Loucy (cell line): ENCODE data around the gene SPINDOC.
"Not testable (repeated sequence)": the region's sequence is repeated elsewhere in the genome, so short reads cannot be mapped to it uniquely, and the experiment has no call there.

Experiments
- H2AFZ ChIP-seq: fragments of 200-600 bp; sonication (generic); 2 replicates; pipeline ENCODE4 v1.6.0; 2016; ENCODE audit warnings: antibody characterized with exemption, mild to moderate bottlenecking, low read length, moderate library complexity
- H3F3A ChIP-seq: fragments of 200-600 bp; 2 replicates; pipeline ENCODE4 v1.6.0; 2016; ENCODE audit warnings: antibody characterized with exemption, low read depth, mild to moderate bottlenecking
- H3K27me3 ChIP-seq: fragments of 200-600 bp; sonication (generic); 2 replicates; pipeline ENCODE4 v1.6.1; 2014; ENCODE audit warnings: low read length, mild to moderate bottlenecking; ENCODE audit not compliant: insufficient read depth, poor library complexity, severe bottlenecking
- H3K36me3 ChIP-seq: fragments of 200-600 bp; sonication (generic); 2 replicates; pipeline ENCODE4 v1.6.1; 2016; ENCODE audit warnings: low read length; ENCODE audit not compliant: insufficient read depth
- H3K4me1 ChIP-seq: fragments of 200-600 bp; sonication (generic); 2 replicates; pipeline ENCODE4 v1.5.1; 2014; ENCODE audit warnings: low read length, mild to moderate bottlenecking; ENCODE audit not compliant: insufficient read depth, poor library complexity, severe bottlenecking
- H3K4me2 ChIP-seq: fragments of 200-600 bp; sonication (generic); 2 replicates; pipeline ENCODE4 v1.6.0; 2014; ENCODE audit warnings: antibody characterized with exemption, low read length, low read depth, mild to moderate bottlenecking; ENCODE audit not compliant: poor library complexity, severe bottlenecking
- H3K4me3 ChIP-seq: fragments of 200-600 bp; sonication (generic); 2 replicates; pipeline ENCODE4 v1.5.1; 2014; ENCODE audit warnings: low read length, mild to moderate bottlenecking, mixed read lengths; ENCODE audit not compliant: poor library complexity, severe bottlenecking
- H3K79me2 ChIP-seq: fragments of 200-600 bp; sonication (generic); 2 replicates; pipeline ENCODE4 v1.6.1; 2014; ENCODE audit warnings: low read length; ENCODE audit not compliant: insufficient read depth
- H3K9ac ChIP-seq: fragments of 200-600 bp; sonication (generic); 2 replicates; pipeline ENCODE4 v1.6.0; 2014; ENCODE audit warnings: mild to moderate bottlenecking, low read depth, low read length, moderate library complexity; ENCODE audit not compliant: poor library complexity, severe bottlenecking
- H3K9me2 ChIP-seq: fragments of 200-600 bp; sonication (generic); replicated peaks from 2 replicates; pipeline ENCODE4 v1.6.1; 2016; ENCODE audit warnings: low read depth, low read length, mixed read lengths
- H3K9me3 ChIP-seq: fragments of 200-600 bp; sonication (generic); 2 replicates; pipeline ENCODE4 v1.6.1; 2014; ENCODE audit warnings: mild to moderate bottlenecking, antibody characterized with exemption, low read length, low read depth; ENCODE audit not compliant: insufficient read depth
- H4K20me1 ChIP-seq: fragments of 200-600 bp; sonication (generic); 2 replicates; pipeline ENCODE4 v1.6.0; 2014; ENCODE audit warnings: antibody characterized with exemption, low read length, mild to moderate bottlenecking; ENCODE audit not compliant: insufficient read depth, poor library complexity, severe bottlenecking
- EZH2phosphoT487 ChIP-seq: fragments of 200-600 bp; IDR thresholded peaks from 2 replicates; pipeline ENCODE4 v1.6.1; 2018; ENCODE audit warnings: antibody characterized with exemption, mild to moderate bottlenecking, moderate library complexity, borderline replicate concordance
- TF ChIP-seq, protein P1 (sequence below): fragments of 200-600 bp; sonication (generic); conservative IDR thresholded peaks from 2 replicates; pipeline ENCODE4 v1.5.1; 2014; ENCODE audit warnings: mild to moderate bottlenecking, antibody characterized with exemption, low read length

The SPINDOC gene

GRCh38 chr11:63855975-63856374 lies 42.7 kb downstream of the SPINDOC start:
- H3K9me2 ChIP-seq, result no peaks in the 10 kb centered on the region
- TF ChIP-seq, protein P1, sequence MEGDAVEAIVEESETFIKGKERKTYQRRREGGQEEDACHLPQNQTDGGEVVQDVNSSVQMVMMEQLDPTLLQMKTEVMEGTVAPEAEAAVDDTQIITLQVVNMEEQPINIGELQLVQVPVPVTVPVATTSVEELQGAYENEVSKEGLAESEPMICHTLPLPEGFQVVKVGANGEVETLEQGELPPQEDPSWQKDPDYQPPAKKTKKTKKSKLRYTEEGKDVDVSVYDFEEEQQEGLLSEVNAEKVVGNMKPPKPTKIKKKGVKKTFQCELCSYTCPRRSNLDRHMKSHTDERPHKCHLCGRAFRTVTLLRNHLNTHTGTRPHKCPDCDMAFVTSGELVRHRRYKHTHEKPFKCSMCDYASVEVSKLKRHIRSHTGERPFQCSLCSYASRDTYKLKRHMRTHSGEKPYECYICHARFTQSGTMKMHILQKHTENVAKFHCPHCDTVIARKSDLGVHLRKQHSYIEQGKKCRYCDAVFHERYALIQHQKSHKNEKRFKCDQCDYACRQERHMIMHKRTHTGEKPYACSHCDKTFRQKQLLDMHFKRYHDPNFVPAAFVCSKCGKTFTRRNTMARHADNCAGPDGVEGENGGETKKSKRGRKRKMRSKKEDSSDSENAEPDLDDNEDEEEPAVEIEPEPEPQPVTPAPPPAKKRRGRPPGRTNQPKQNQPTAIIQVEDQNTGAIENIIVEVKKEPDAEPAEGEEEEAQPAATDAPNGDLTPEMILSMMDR, result no peak
- TF ChIP-seq EZH2phosphoT487, result no peak
- peaks cover 63% of the 10 kb centered on the region for H3K79me2 ChIP-seq
- no peak overlapping the region for H3K9ac ChIP-seq
- peaks cover 24% of the 10 kb centered on the region for H4K20me1 ChIP-seq
- no peaks in the 10 kb centered on the region for H3F3A ChIP-seq
- peaks cover 7% of the 10 kb centered on the region; the same call in 1 of the 2 replicates for H3K36me3 ChIP-seq
- peak overlapping the region; percentile 24 for H3K4me2 ChIP-seq
- no peak overlapping the region for H3K4me3 ChIP-seq
- no peaks in the 10 kb centered on the region for H3K27me3 ChIP-seq
- no peak overlapping the region for H2AFZ ChIP-seq
- H3K4me1 ChIP-seq, result peaks cover 18% of the 10 kb centered on the region
- H3K9me3 ChIP-seq, result no peaks in the 10 kb centered on the region

- Histone ChIP-seq H3K4me1 (peaks cover 14% of the 10 kb centered on the region), H3K9me3 (no peaks in the 10 kb centered on the region), H3K79me2 (peaks cover 45% of the 10 kb centered on the region; the same call in 1 of the 2 replicates), H3K4me2 (no peak overlapping the region), H4K20me1 (peaks cover 10% of the 10 kb centered on the region), H3F3A (no peaks in the 10 kb centered on the region), H3K4me3 (no peak overlapping the region), H2AFZ (no peak overlapping the region), H3K9ac (no peak overlapping the region), H3K9me2 (no peaks in the 10 kb centered on the region), H3K36me3 (peaks cover 19% of the 10 kb centered on the region; the same call in 1 of the 2 replicates), H3K27me3 (no peaks in the 10 kb centered on the region)
- no peak for TF ChIP-seq EZH2phosphoT487
- TF ChIP-seq, protein P1, result no peak
Measured at GRCh38 chr11:63858628-63859550, 45.6 kb downstream of the SPINDOC start.

DNA sequence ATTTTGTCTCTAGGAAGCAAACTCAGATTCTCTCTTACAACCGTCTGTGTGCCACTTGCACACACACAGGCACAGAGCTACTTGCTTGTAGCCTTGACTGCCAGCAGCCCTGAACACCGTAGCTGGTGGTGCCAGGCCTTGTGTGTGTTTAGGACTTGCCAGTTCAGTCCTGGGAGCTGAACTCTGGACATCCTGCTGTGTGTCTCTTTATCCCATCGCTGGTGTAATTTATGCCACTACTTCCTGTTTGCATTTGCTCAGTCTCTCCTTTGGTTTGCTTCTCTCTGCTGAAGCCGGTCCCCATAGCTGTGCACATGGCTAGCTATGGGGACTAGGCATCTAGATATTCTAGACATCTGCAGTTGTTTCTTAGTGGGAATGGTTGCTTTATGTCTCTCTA lies 49.7 kb downstream of the SPINDOC start:
- no peak overlapping the region for H3K4me2 ChIP-seq
- peaks cover 51% of the 10 kb centered on the region for H3K79me2 ChIP-seq
- peaks cover 8% of the 10 kb centered on the region for H3F3A ChIP-seq
- H2AFZ ChIP-seq, result no peak overlapping the region
- no peak overlapping the region for H3K9ac ChIP-seq
- H4K20me1 ChIP-seq, result peaks cover 25% of the 10 kb centered on the region
- no peak overlapping the region for H3K4me3 ChIP-seq
- peaks cover 22% of the 10 kb centered on the region; the same call in 1 of the 2 replicates for H3K36me3 ChIP-seq
- H3K27me3 ChIP-seq, result no peaks in the 10 kb centered on the region
- H3K9me2 ChIP-seq, result no peaks in the 10 kb centered on the region
- no peaks in the 10 kb centered on the region for H3K9me3 ChIP-seq
- no peak for TF ChIP-seq EZH2phosphoT487
- TF ChIP-seq, protein P1, result no peak
- peaks cover 35% of the 10 kb centered on the region for H3K4me1 ChIP-seq

GRCh38 chr11:63863620-63864019 lies 50.4 kb downstream of the SPINDOC start:
- not testable (repeated sequence) for H3K9me3 ChIP-seq, H3K9ac ChIP-seq, H3K9me2 ChIP-seq, H3F3A ChIP-seq, H3K4me2 ChIP-seq, H3K27me3 ChIP-seq, H3K4me3 ChIP-seq, H2AFZ ChIP-seq
- Histone ChIP-seq H3K36me3 (peaks cover 22% of the 10 kb centered on the region; the same call in 1 of the 2 replicates), H3K79me2 (peaks cover 58% of the 10 kb centered on the region), H4K20me1 (peaks cover 32% of the 10 kb centered on the region), H3K4me1 (peaks cover 42% of the 10 kb centered on the region)
